RWPE2 (cell line): Measurements from ENCODE around the gene TALDO1.
A peak's percentile ranks its signal among the peaks of the same experiment; 100 is the strongest.

Experiments used
- ATAC-seq: fragments of 200-7000 bp; cut with Tn5 transposase; 3 replicates; pipeline ENCODE4 v1.9.1; 2021; ENCODE audit warnings: low read depth
- DNase-seq: peaks from one replicate; pipeline ENCODE4 v3.0.0-alpha.2; 2020; ENCODE audit warnings: low spot score
- H3K27ac ChIP-seq: fragments of 450-650 bp; 2 replicates; pipeline ENCODE4 v1.5.1; 2017; ENCODE audit warnings: mild to moderate bottlenecking; ENCODE audit not compliant: poor library complexity, severe bottlenecking
- H3K27me3 ChIP-seq: fragments of 250-450 bp; sonication (Bioruptor Pico); 2 replicates; pipeline ENCODE4 v1.5.1; 2021; ENCODE audit warnings: mild to moderate bottlenecking, moderate library complexity; ENCODE audit not compliant: insufficient read depth, poor library complexity, severe bottlenecking
- H3K36me3 ChIP-seq: fragments of 250-450 bp; sonication (Bioruptor Pico); 2 replicates; pipeline ENCODE4 v1.5.1; 2020; ENCODE audit warnings: low read depth, mild to moderate bottlenecking, moderate library complexity
- H3K4me1 ChIP-seq: fragments of 250-450 bp; sonication (Bioruptor Pico); 2 replicates; pipeline ENCODE4 v1.5.1; 2021; ENCODE audit warnings: mild to moderate bottlenecking, moderate library complexity; ENCODE audit not compliant: insufficient read depth, poor library complexity, severe bottlenecking
- H3K4me3 ChIP-seq: fragments of 250-450 bp; sonication (Bioruptor Pico); 2 replicates; pipeline ENCODE4 v1.5.1; 2021; ENCODE audit warnings: mild to moderate bottlenecking, moderate library complexity; ENCODE audit not compliant: severe bottlenecking
- H3K9me3 ChIP-seq: fragments of 250-450 bp; sonication (Bioruptor Pico); 2 replicates; pipeline ENCODE4 v1.5.1; 2021; ENCODE audit warnings: mild to moderate bottlenecking, moderate library complexity; ENCODE audit not compliant: severe bottlenecking
- CTCF ChIP-seq: fragments of 450-650 bp; IDR thresholded peaks from one replicate; pipeline ENCODE4 v1.5.1; 2017; ENCODE audit warnings: mild to moderate bottlenecking, moderate library complexity; ENCODE audit not compliant: poor library complexity, severe bottlenecking

The TALDO1 gene

GRCh38 chr11:778976-779954, 32.0 kb downstream of the TALDO1 start:
- peak overlapping the region; percentile 72 for H3K27ac ChIP-seq
- DNase-seq: no peak
- H3K4me1 ChIP-seq: peaks cover 16% of the 10 kb centered on the region
- H3K9me3 ChIP-seq: no peaks in the 10 kb centered on the region
- peaks cover 32% of the 10 kb centered on the region for H3K36me3 ChIP-seq
- ATAC-seq: no peak
- peak; percentile 12 for TF ChIP-seq CTCF
- no peak overlapping the region for H3K4me3 ChIP-seq
- no peaks in the 10 kb centered on the region for H3K27me3 ChIP-seq

GRCh38 chr11:779955-780532, 32.8 kb downstream of the TALDO1 start:
- H3K4me1 ChIP-seq: peaks cover 16% of the 10 kb centered on the region
- H3K36me3 ChIP-seq: peaks cover 24% of the 10 kb centered on the region
- ATAC-seq (no peak), DNase-seq (no peak)
- H3K27me3 ChIP-seq: no peaks in the 10 kb centered on the region
- H3K4me3 ChIP-seq: no peak overlapping the region
- H3K9me3 ChIP-seq: no peaks in the 10 kb centered on the region
- TF ChIP-seq CTCF: no peak
- H3K27ac ChIP-seq: no peak overlapping the region

- Histone ChIP-seq H3K4me3 (no peak overlapping the region), H3K9me3 (no peaks in the 10 kb centered on the region), H3K36me3 (peaks cover 23% of the 10 kb centered on the region), H3K27ac (no peak overlapping the region), H3K4me1 (peaks cover 11% of the 10 kb centered on the region), H3K27me3 (no peaks in the 10 kb centered on the region)
- TF ChIP-seq CTCF: no peak
- no peak for ATAC-seq
- no peak for DNase-seq
These were observed 35.3 kb downstream of the TALDO1 start for GRCh38 chr11:782264-783174.

GRCh38 chr11:783581-784015, 36.3 kb downstream of the TALDO1 start:
- ATAC-seq (peak; percentile 78), DNase-seq (no peak)
- H3K36me3 ChIP-seq: peaks cover 18% of the 10 kb centered on the region
- no peak overlapping the region for H3K4me3 ChIP-seq
- peak; percentile 78 for TF ChIP-seq CTCF
- H3K4me1 ChIP-seq: peaks cover 6% of the 10 kb centered on the region
- H3K27me3 ChIP-seq: no peaks in the 10 kb centered on the region
- no peaks in the 10 kb centered on the region for H3K9me3 ChIP-seq
- H3K27ac ChIP-seq: no peak overlapping the region
